ENCODE data around the gene SCUBE2.

Gene SCUBE2

GRCh38 chr11:9073466-9074225 lies 17.8 kb downstream of the SCUBE2 start:
- DNase-seq, result no peak

GRCh38 chr11:9072626-9073176 lies 18.7 kb downstream of the SCUBE2 start:
- no peak for DNase-seq

- no peak for DNase-seq
Observed at GRCh38 chr11:9071692-9072091, 19.7 kb downstream of the SCUBE2 start.

- no peak for DNase-seq
Observed at GRCh38 chr11:9070749-9071491, 20.5 kb downstream of the SCUBE2 start.

GRCh38 chr11:9069862-9070470 lies 21.4 kb downstream of the SCUBE2 start:
- no peak for DNase-seq

- DNase-seq, result no peak
Observed at GRCh38 chr11:9069256-9069655, 22.1 kb downstream of the SCUBE2 start.

- DNase-seq, result no peak
Observed at GRCh38 chr11:9066433-9066925, 24.9 kb downstream of the SCUBE2 start.

- DNase-seq, result no peak
Observed at GRCh38 chr11:9065607-9066432, 25.6 kb downstream of the SCUBE2 start.

- no peak for DNase-seq
Observed at GRCh38 chr11:9061807-9062206, 29.6 kb downstream of the SCUBE2 start.

GRCh38 chr11:9060700-9061111 lies 30.7 kb downstream of the SCUBE2 start:
- no peak for DNase-seq

GRCh38 chr11:9059406-9059805 lies 32.0 kb downstream of the SCUBE2 start:
- no peak for DNase-seq

- no peak for DNase-seq
Observed at GRCh38 chr11:9057888-9058287, 33.5 kb downstream of the SCUBE2 start.

GRCh38 chr11:9057007-9057406 lies 34.4 kb downstream of the SCUBE2 start:
- peak; percentile 57 for DNase-seq

- no peak for DNase-seq
Observed at GRCh38 chr11:9056467-9056866, 34.9 kb downstream of the SCUBE2 start.

- no peak for DNase-seq
Observed at GRCh38 chr11:9053316-9054035, 37.9 kb downstream of the SCUBE2 start.

GRCh38 chr11:9052316-9052715 lies 39.1 kb downstream of the SCUBE2 start:
- no peak for DNase-seq

GRCh38 chr11:9049959-9050358 lies 41.4 kb downstream of the SCUBE2 start:
- no peak for DNase-seq

GRCh38 chr11:9047964-9048523 lies 43.4 kb downstream of the SCUBE2 start:
- no peak for DNase-seq

- no peak for DNase-seq
Observed at GRCh38 chr11:9046481-9046880, 44.9 kb downstream of the SCUBE2 start.

- DNase-seq, result no peak
Observed at GRCh38 chr11:9042488-9042887, 48.9 kb downstream of the SCUBE2 start.

GRCh38 chr11:9041747-9042146 lies 49.7 kb downstream of the SCUBE2 start:
- no peak for DNase-seq

GRCh38 chr11:9040410-9040809 lies 51.0 kb downstream of the SCUBE2 start:
- no peak for DNase-seq

All from NCI-H1105 (cell line).